SU-DHL-6 (cell line): ENCODE measurements around the gene CABLES2.

Source experiments
- EZH2phosphoT487 ChIP-seq: fragments of 200-600 bp; sonication (generic), shearing (Covaris generic); conservative IDR thresholded peaks from 2 replicates; pipeline ENCODE4 v1.6.1; 2018; ENCODE audit warnings: mild to moderate bottlenecking, antibody characterized with exemption, low read length, moderate library complexity, mixed read lengths
- TF ChIP-seq, protein P1 (sequence below): fragments of 200-600 bp; sonication (generic); IDR thresholded peaks from one replicate; pipeline ENCODE4 v1.5.1; 2017; ENCODE audit warnings: antibody characterized with exemption, mild to moderate bottlenecking, low read length, moderate library complexity; ENCODE audit not compliant: insufficient read depth, poor library complexity, severe bottlenecking

DNA sequence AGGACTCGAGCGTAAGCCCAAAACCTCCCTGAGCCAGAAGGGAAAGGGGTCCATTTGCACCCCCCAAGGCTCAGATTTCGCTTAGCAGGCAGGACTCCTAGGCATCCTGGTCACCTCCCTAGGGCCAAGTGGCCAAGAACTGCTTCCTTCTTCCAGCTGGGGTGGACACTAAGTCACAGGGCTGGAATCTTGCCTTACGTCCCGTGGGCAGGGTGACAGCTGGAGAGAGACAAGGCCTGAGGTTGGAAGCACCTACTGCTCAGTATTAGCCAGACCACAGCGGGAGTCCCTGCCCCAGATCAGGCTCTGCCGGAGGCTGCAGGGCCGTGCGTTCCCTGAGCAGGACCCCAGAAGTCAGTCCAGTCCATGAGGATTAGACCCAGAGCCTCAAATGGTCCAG is 59.6 kb downstream of the CABLES2 start:
- TF ChIP-seq EZH2phosphoT487, result no peak
- TF ChIP-seq, protein P1, sequence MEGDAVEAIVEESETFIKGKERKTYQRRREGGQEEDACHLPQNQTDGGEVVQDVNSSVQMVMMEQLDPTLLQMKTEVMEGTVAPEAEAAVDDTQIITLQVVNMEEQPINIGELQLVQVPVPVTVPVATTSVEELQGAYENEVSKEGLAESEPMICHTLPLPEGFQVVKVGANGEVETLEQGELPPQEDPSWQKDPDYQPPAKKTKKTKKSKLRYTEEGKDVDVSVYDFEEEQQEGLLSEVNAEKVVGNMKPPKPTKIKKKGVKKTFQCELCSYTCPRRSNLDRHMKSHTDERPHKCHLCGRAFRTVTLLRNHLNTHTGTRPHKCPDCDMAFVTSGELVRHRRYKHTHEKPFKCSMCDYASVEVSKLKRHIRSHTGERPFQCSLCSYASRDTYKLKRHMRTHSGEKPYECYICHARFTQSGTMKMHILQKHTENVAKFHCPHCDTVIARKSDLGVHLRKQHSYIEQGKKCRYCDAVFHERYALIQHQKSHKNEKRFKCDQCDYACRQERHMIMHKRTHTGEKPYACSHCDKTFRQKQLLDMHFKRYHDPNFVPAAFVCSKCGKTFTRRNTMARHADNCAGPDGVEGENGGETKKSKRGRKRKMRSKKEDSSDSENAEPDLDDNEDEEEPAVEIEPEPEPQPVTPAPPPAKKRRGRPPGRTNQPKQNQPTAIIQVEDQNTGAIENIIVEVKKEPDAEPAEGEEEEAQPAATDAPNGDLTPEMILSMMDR, result no peak
